Left renal pelvis (tissue), 4 donors: ENCODE measurements around the gene GABBR2. TPM values are rescaled to one million over a fixed set of nuclear protein-coding genes. Genes with fewer than 3 reads are reported as not detected.
"Not testable (repeated sequence)": the region's sequence is repeated elsewhere in the genome, so short reads cannot be mapped to it uniquely, and the experiment has no call there.

ENCODE experiments used
- DNase-seq, 4 donors: peaks; one replicate each; pipeline ENCODE4 v3.0.0-alpha.2; 2013; ENCODE audit warnings: low read depth in 4 of 4, low spot score in 3 of 4
- polyA plus RNA-seq, 4 donors: library from polyadenylated mRNA; unstranded; fragments of 120-200 nt; gene quantifications; one replicate each; pipeline ENCODE4 v1.2.1, GENCODE V29; 2013; ENCODE audit not compliant: insufficient read length in 4 of 4

The GABBR2 gene
- polyA plus RNA-seq, 4 donors = 4.0 to 14.3 (median 5.1) TPM

GRCh38 chr9:98285446-98285845 lies 423.3 kb downstream of the GABBR2 start:
- no peak for DNase-seq

- no peak for DNase-seq
Observed at GRCh38 chr9:98284754-98285153, 424.0 kb downstream of the GABBR2 start.

- DNase-seq = not testable (repeated sequence)
Observed at GRCh38 chr9:98283143-98283542, 425.6 kb downstream of the GABBR2 start.

DNA sequence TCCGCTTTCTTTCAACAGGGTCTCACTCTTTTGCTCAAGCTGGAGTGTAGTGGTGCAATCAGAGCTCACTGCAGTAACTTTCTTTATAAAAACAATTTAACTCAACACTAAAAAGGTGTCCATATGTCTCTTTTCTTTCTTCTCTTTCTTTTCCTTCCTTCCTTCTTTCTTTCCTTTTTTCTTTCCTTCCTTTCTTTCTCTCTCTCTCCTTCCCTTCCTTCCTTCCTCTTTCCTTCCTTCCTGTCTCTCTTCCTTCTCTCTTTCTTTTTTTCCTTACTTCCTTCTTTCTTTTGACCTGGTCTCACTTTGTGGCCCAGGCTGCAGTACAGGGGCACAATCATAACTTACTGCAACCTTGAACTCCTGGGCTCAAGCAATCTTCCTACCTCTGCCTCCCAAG lies 427.5 kb downstream of the GABBR2 start:
- no peak for DNase-seq

DNA sequence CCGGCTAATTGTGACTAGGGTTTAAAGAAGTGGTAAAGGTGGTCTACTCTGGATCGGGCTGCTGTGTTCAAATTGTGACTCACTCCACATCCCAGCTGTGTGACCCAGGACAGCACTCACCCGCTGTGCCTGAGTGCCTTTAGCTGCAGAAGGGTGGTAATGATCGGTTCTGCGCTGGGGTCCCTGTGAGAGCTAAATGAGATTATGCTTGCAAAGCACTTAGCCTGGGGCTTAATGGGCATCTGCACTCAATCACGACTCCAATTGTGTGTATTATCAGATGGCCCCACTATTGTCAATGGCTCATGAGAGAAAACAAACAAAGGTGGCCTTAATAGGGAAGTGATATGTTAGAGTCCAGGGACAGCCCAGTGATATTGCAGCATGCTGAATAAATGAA lies 428.2 kb downstream of the GABBR2 start:
- no peak for DNase-seq

GRCh38 chr9:98280162-98280561 lies 428.6 kb downstream of the GABBR2 start:
- no peak for DNase-seq

DNA sequence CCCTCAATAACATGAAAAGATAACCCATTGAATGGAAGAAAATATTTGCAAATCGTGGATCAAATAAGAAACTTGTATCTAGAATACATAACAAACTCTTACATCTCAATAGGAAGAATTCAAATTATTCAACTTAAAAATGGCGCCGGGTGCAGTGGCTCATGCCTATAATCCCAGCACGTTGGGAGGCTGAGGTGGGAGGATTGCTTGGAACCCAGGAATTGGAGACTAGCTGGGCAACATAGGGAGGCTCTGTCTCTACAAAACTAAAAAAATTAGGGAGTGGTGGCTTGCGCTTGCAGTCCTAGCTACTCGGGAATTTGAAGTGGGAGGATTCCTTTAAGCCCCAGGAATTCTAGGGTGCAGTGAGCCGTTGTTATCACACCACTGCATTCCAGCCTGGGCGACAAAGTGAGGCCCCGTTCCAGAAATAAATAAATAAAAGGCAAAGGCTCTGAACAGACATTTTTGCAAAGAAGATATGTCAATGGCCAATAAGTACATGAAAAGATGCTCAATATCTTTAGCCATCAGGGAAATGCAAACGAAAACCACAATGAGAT lies 431.7 kb downstream of the GABBR2 start:
- no peak for DNase-seq

- DNase-seq = no peak
Observed at GRCh38 chr9:98275159-98275558, 433.6 kb downstream of the GABBR2 start.

GRCh38 chr9:98272083-98272482 lies 436.7 kb downstream of the GABBR2 start:
- DNase-seq = no peak

DNA sequence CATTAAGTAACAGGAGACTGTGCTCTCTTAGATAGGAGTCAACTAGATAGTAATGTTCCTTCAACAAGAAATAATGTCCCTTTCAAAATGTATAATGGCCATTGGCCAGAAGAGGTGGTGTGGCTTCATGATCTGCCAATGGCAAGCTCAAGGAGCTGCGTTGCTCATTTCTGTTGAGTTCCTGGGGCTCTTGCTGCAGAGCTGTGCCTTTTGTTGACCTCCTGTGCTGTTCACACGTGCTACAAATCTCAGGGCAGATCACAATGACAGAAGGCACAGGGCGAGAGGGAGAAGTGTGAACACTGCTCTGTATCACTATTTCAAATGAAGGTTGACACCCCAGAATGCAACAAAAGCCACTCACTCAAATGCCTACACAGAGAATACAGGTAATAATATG lies 437.3 kb downstream of the GABBR2 start:
- DNase-seq = no peak

DNA sequence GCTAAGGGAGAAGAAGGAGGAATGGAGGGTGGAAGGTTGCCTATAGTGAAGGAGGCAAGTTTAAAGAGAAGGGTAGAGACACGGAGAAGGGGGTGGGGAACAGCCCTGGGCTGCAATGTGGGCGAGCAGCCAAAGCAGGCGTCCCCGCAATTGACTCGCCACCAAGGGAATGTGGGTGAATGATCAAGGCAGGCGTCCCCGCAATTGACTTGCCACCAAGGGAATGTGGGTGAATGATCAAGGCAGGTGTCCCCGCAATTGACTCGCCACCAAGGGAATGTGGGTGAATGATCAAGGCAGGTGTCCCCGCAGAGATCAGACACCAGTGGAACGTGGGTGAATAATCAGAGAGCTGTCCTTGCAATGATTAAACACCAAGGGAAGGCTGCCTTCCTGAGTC lies 438.5 kb downstream of the GABBR2 start:
- not testable (repeated sequence) for DNase-seq

- not testable (repeated sequence) for DNase-seq
Observed at GRCh38 chr9:98269652-98270051, 439.1 kb downstream of the GABBR2 start.

- not testable (repeated sequence) for DNase-seq
Observed at GRCh38 chr9:98267556-98267955, 441.2 kb downstream of the GABBR2 start.

GRCh38 chr9:98264516-98264915 lies 444.2 kb downstream of the GABBR2 start:
- no peak for DNase-seq

GRCh38 chr9:98263482-98264357 lies 445.0 kb downstream of the GABBR2 start:
- peak in 2 of 4 donors; percentile 36 to 42 for DNase-seq

DNA sequence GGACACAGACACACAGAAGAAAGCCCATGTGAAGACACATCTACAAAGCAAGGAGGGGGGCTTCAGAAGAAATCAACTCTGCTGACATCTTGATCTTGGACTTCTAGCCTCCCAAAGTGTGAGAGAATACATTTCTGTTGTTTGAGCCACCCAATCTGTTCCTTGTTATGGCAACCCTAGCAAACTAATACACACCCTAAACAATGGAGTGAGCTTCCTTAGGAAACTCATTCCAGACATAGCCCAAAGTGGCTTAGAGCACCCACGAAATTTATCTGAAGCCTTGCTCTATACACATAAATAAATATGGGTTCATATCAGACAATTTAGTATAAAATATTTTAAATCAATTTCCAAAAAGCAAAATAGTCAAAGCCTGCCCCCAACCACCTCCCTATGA lies 445.7 kb downstream of the GABBR2 start:
- DNase-seq = no peak

DNA sequence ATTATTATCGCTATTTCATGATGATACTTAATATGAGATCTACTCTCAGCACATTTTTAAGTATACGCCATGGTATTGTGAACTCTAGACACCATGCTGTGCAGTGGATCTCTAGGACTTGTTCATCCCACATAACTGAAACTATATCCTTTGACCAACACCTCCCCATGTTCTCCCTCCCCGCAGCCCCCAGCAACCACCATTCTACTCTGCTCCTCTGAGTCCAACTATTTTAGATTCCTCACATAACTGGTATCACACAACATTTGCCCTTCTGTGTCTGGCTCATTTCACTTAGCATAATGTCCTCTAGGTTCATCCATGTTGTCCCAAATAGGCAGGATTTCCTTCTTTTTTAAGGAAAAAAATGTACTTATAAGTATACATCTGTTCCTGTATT lies 446.7 kb downstream of the GABBR2 start:
- no peak for DNase-seq

DNA sequence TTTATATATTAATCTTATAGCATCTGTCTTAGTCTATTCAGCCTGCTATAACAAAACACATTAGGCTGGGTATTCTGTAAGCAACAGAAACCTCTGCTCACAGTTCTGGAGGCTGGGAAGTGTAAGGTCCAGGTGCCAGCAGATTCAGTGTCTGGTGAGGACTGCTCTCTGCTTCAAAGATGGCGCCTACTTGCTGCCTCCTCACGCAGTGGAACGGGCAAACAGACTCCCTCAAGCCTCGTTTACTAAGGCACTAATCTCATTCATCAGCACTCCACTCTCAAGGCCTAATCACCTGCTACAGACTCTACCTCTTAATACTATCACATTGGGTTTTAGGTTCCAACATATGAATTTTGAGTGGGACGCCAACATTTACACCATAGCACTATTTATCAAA lies 448.1 kb downstream of the GABBR2 start:
- DNase-seq = no peak

GRCh38 chr9:98259791-98260190 lies 448.9 kb downstream of the GABBR2 start:
- DNase-seq = no peak

- peak in 1 of 4 donors; percentile 14 for DNase-seq
Observed at GRCh38 chr9:98256756-98257155, 452.0 kb downstream of the GABBR2 start.

GRCh38 chr9:98255578-98256296 lies 453.0 kb downstream of the GABBR2 start, which contains the start of gene TBC1D2:
TSS of gene TBC1D2 (minus strand) at chr9:98255649. CDS start at chr9:98255541, 108 bp downstream.
- DNase-seq = peak; percentile 90 to 98 (median 92)
